Measurements from ENCODE around the gene SUSD3.

SUSD3 gene

DNA sequence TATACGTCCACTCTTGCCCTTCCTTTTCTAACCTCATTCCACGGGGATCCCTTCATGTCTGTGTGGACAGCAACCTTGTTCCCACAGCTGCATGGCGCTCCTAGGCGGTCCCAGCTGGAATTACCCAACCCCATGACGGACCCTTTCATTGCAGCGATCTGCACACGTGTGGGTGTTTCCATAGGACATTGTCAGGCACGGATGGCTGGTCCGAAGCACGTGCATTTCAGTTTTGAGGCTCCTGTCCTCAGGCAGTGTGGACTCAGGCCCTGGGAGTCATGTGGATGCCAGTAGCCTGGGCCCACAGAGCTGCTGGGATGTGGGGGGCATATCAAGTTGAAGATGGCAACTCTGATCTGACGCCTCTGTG, 52.5 kb downstream of the SUSD3 start:
- Histone ChIP-seq H3K4me1 (ENCODE audit: insufficient read depth, low read length) (no peaks in the 10 kb centered on the region), H3K79me2 (ENCODE audit: insufficient read depth, low read length) (no peaks in the 10 kb centered on the region), H3K36me3 (ENCODE audit: insufficient read depth, low read length) (peaks cover 10% of the 10 kb centered on the region), H3K27me3 (ENCODE audit: insufficient read depth, low read length, poor library complexity) (no peaks in the 10 kb centered on the region), H2AFZ (ENCODE audit: low read depth, low read length) (no peak overlapping the region), H3K9me3 (ENCODE audit: insufficient read depth, low read length, severe bottlenecking) (no peaks in the 10 kb centered on the region), H3K4me3 (ENCODE audit: low read depth in 1 of 2, low read length in 2 of 2) (no peak overlapping the region), H3K27ac (ENCODE audit: low read length) (no peak overlapping the region), H3K9ac (ENCODE audit: low read depth, low read length) (no peak overlapping the region), H4K20me1 (ENCODE audit: insufficient read depth, low read length) (0 out of 2 replicates have a peak, but pooled peaks cover 4% of the 10 kb centered on the region), H3K4me2 (ENCODE audit: insufficient read depth, low read length) (no peak overlapping the region)
- no peak for DNase-seq
- TF ChIP-seq EZH2 (IDR thresholded peaks at IDR 0.05; ENCODE audit: borderline replicate concordance, low read depth, low read length, severe bottlenecking) = no peak
- TF ChIP-seq, protein P1, sequence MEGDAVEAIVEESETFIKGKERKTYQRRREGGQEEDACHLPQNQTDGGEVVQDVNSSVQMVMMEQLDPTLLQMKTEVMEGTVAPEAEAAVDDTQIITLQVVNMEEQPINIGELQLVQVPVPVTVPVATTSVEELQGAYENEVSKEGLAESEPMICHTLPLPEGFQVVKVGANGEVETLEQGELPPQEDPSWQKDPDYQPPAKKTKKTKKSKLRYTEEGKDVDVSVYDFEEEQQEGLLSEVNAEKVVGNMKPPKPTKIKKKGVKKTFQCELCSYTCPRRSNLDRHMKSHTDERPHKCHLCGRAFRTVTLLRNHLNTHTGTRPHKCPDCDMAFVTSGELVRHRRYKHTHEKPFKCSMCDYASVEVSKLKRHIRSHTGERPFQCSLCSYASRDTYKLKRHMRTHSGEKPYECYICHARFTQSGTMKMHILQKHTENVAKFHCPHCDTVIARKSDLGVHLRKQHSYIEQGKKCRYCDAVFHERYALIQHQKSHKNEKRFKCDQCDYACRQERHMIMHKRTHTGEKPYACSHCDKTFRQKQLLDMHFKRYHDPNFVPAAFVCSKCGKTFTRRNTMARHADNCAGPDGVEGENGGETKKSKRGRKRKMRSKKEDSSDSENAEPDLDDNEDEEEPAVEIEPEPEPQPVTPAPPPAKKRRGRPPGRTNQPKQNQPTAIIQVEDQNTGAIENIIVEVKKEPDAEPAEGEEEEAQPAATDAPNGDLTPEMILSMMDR (IDR thresholded peaks at IDR 0.05; ENCODE audit: borderline replicate concordance, extremely low read depth, low read length, poor library complexity, severe bottlenecking) = no peak
- ATAC-seq (ENCODE audit: insufficient read depth, low read depth) = no peak

DNA sequence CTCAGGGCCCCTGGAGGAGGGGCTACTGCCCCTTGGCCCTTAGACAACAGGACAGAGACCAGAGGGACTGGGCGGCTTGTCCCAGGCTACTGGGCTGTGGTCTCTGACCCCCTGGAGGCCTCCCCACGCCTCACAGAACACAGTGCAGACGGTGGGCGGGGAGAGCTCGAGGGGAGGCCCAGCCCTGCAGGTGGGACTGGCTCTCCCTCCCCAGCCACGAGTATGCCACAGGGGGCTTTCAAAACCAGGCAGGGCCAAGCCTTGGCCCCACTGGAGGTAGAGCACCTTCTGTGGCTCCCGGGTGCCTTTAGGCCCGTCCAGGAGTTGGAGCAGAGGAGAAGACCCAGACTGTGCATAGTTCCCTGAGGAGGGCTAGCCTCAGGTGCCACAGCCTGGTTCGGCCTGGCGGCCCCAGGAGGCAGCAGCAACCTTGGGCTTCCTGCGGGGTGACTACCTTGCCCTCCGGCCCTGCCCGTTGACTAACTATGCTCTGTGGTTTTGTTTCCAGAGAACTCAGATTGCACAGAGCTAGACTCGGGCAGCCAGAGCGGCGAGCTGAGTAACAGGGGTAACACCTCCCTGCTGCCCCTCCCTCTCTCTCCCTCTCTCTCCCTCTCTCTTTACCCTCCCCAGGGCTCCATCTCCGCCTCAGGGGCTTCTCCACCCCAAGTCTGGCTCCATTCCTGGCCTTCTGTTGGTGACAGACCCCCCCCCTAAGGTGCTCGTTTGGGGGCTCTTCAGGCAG, 53.0 kb downstream of the SUSD3 start:
- Histone ChIP-seq H3K27ac (ENCODE audit: low read length) (no peak overlapping the region), H3K79me2 (ENCODE audit: insufficient read depth, low read length) (no peaks in the 10 kb centered on the region), H3K4me2 (ENCODE audit: insufficient read depth, low read length) (no peak overlapping the region), H3K27me3 (ENCODE audit: insufficient read depth, low read length, poor library complexity) (no peaks in the 10 kb centered on the region), H4K20me1 (ENCODE audit: insufficient read depth, low read length) (0 out of 2 replicates have a peak, but pooled peaks cover 4% of the 10 kb centered on the region), H2AFZ (ENCODE audit: low read depth, low read length) (no peak overlapping the region), H3K9ac (ENCODE audit: low read depth, low read length) (no peak overlapping the region), H3K9me3 (ENCODE audit: insufficient read depth, low read length, severe bottlenecking) (no peaks in the 10 kb centered on the region), H3K36me3 (ENCODE audit: insufficient read depth, low read length) (peaks cover 10% of the 10 kb centered on the region), H3K4me3 (ENCODE audit: low read depth in 1 of 2, low read length in 2 of 2) (no peak overlapping the region), H3K4me1 (ENCODE audit: insufficient read depth, low read length) (no peaks in the 10 kb centered on the region)
- TF ChIP-seq, protein P1 (IDR thresholded peaks at IDR 0.05; ENCODE audit: borderline replicate concordance, extremely low read depth, low read length, poor library complexity, severe bottlenecking) = no peak
- no peak for TF ChIP-seq EZH2 (IDR thresholded peaks at IDR 0.05; ENCODE audit: borderline replicate concordance, low read depth, low read length, severe bottlenecking)
- DNase-seq (no peak), ATAC-seq (ENCODE audit: insufficient read depth, low read depth) (no peak)

DNA sequence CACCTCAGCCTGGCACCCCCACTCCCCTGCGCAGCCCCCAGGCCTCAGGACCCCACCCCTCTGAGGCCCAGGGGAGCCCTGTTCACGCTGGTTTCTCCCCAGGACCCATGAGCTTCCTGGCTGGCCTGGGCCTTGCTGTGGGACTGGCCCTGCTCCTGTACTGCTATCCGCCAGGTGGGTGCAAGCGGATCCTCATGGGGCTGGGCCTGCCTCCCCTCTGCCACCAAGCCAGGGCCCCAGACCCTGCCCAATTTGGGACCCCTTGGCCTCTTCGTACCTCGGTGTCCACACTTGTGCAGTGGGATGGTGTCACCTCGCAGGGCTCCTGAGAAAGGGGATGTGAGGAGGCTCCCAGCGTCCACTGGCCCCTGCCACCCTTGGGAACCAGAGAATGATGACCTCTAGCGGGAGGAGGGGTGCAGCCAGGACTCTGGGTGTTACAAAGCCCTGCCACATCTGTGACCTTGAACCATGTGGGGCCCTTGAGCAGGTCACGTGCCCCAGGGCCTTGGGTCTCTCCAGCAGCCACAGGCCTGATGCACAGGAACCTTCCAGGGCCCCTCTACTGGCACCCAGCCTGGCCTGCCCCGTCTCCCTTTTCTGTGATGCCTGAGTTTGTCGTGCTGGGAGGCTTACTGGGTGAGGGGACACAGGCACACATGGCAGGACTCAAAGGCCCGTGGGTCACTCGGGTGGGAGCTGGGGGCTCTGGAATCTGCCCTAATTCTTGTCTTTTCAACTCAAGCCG, 53.8 kb downstream of the SUSD3 start:
- no peak overlapping the region for H3K4me3 ChIP-seq (ENCODE audit: low read depth in 1 of 2, low read length in 2 of 2)
- no peak overlapping the region for H3K27ac ChIP-seq (ENCODE audit: low read length)
- no peak overlapping the region for H3K4me2 ChIP-seq (ENCODE audit: insufficient read depth, low read length)
- H4K20me1 ChIP-seq (ENCODE audit: insufficient read depth, low read length) = 0 out of 2 replicates have a peak, but pooled peaks cover 4% of the 10 kb centered on the region
- no peak overlapping the region for H2AFZ ChIP-seq (ENCODE audit: low read depth, low read length)
- no peak for ATAC-seq (ENCODE audit: insufficient read depth, low read depth)
- TF ChIP-seq, protein P1 (IDR thresholded peaks at IDR 0.05; ENCODE audit: borderline replicate concordance, extremely low read depth, low read length, poor library complexity, severe bottlenecking) = no peak
- H3K79me2 ChIP-seq (ENCODE audit: insufficient read depth, low read length) = no peaks in the 10 kb centered on the region
- H3K27me3 ChIP-seq (ENCODE audit: insufficient read depth, low read length, poor library complexity) = no peaks in the 10 kb centered on the region
- no peaks in the 10 kb centered on the region for H3K4me1 ChIP-seq (ENCODE audit: insufficient read depth, low read length)
- no peak for DNase-seq
- no peaks in the 10 kb centered on the region for H3K9me3 ChIP-seq (ENCODE audit: insufficient read depth, low read length, severe bottlenecking)
- peaks cover 10% of the 10 kb centered on the region for H3K36me3 ChIP-seq (ENCODE audit: insufficient read depth, low read length)
- no peak overlapping the region for H3K9ac ChIP-seq (ENCODE audit: low read depth, low read length)
